ENCODE data around the gene RAN.
"Not testable (repeated sequence)": the region's sequence is repeated elsewhere in the genome, so short reads cannot be mapped to it uniquely, and the experiment has no call there.

The RAN gene

GRCh38 chr12:130871286-130872178 lies at the start of gene RAN:
Gene RAN (plus strand): TSS chr12:130872066. CDS start chr12:130872594, 528 bp downstream.
- DNase-seq, result peak; percentile 95

GRCh38 chr12:130825771-130826150 lies 46.1 kb upstream of the RAN start:
- DNase-seq, result no peak

GRCh38 chr12:130826151-130826801 lies 45.6 kb upstream of the RAN start:
- DNase-seq, result peak; percentile 30

- no peak for DNase-seq
Measured at GRCh38 chr12:130827432-130827831, 44.4 kb upstream of the RAN start.

- no peak for DNase-seq
Measured at GRCh38 chr12:130828895-130829294, 43.0 kb upstream of the RAN start.

GRCh38 chr12:130829391-130830245 lies 42.2 kb upstream of the RAN start:
- DNase-seq, result no peak

- no peak for DNase-seq
Measured at GRCh38 chr12:130830246-130830551, 41.7 kb upstream of the RAN start.

- DNase-seq, result no peak
Measured at GRCh38 chr12:130831246-130831645, 40.6 kb upstream of the RAN start.

- DNase-seq, result no peak
Measured at GRCh38 chr12:130831876-130832405, 39.9 kb upstream of the RAN start.

- DNase-seq, result no peak
Measured at GRCh38 chr12:130832561-130833209, 39.2 kb upstream of the RAN start.

GRCh38 chr12:130835011-130835410 lies 36.9 kb upstream of the RAN start:
- no peak for DNase-seq

GRCh38 chr12:130835436-130835835 lies 36.4 kb upstream of the RAN start:
- DNase-seq, result no peak

- peak; percentile 50 for DNase-seq
Measured at GRCh38 chr12:130838284-130838950, 33.4 kb upstream of the RAN start.

- DNase-seq, result peak; percentile 93
Measured at GRCh38 chr12:130838951-130839769, 32.7 kb upstream of the RAN start, which contains the start of gene STX2. Gene STX2 (minus strand): TSS chr12:130839250. CDS start chr12:130839099, 151 bp downstream.

GRCh38 chr12:130839770-130840404 lies 32.0 kb upstream of the RAN start:
- no peak for DNase-seq

- no peak for DNase-seq
Measured at GRCh38 chr12:130846369-130846768, 25.5 kb upstream of the RAN start.

GRCh38 chr12:130847112-130847511 lies 24.8 kb upstream of the RAN start:
- no peak for DNase-seq

- DNase-seq, result not testable (repeated sequence)
Measured at GRCh38 chr12:130848105-130848504, 23.8 kb upstream of the RAN start.

- DNase-seq, result not testable (repeated sequence)
Measured at GRCh38 chr12:130848785-130849305, 23.0 kb upstream of the RAN start.
